Endothelial cell of umbilical vein (primary cell): ENCODE data around the gene REEP3. TPM values are rescaled to one million over a fixed set of nuclear protein-coding genes. Genes with fewer than 3 reads are reported as not detected.

Experiments
- BruUV-seq: library from RNA; stranded (reverse); fragments of 400-500 nt; replicated peaks from 2 replicates; lab custom pipeline; 2021; lab: Mats Ljungman, UMichigan
- CTCF ChIA-PET: fragments of 300-600, 350-600 bp; sonication (Branson Sonifier 250); formaldehyde crosslinking; loops from one replicate; lab custom pipeline; 2021; ENCODE audit warnings: antibody characterized with exemption, inconsistent platforms; lab: Charles Lee
- POLR2A ChIA-PET: fragments of 300-600, 350-600 bp; sonication (Branson Sonifier 250); formaldehyde crosslinking; loops from one replicate; lab custom pipeline; 2021; ENCODE audit warnings: antibody characterized with exemption, inconsistent platforms; lab: Charles Lee
- DNase-seq: peaks from one replicate; pipeline ENCODE4 v3.0.0-alpha.2; 2011; ENCODE audit warnings: low read depth, low spot score
- FAIRE-seq: peaks from 2 replicates; lab custom pipeline; 2011; peaks lifted over from hg19 to GRCh38; lab: Jason Lieb, UNC
- H2AFZ ChIP-seq: 2 replicates; pipeline ENCODE4 v1.6.0; 2012; ENCODE audit warnings: low read depth, low read length, control low read depth, inconsistent platforms
- H3K27ac ChIP-seq: 2 replicates; pipeline ENCODE4 v1.5.1; 2011; ENCODE audit warnings: low read depth, mild to moderate bottlenecking, control low read depth, low read length, moderate library complexity; ENCODE audit not compliant: insufficient read depth
- H3K27me3 ChIP-seq, 2 experiments: 2 replicates each; pipeline versions ENCODE4 v1.6.0 to v1.6.1; 2011; ENCODE audit warnings: low read length in 2 of 2, mixed read lengths in 1 of 2; ENCODE audit not compliant: control insufficient read depth in 2 of 2, insufficient read depth in 2 of 2
- H3K36me3 ChIP-seq, 2 experiments: 2 replicates in 1 of 2; 3 replicates in 1 of 2; pipeline ENCODE4 v1.5.1; 2011; ENCODE audit warnings: low read length in 2 of 2, mild to moderate bottlenecking in 1 of 2, moderate library complexity in 1 of 2; ENCODE audit not compliant: control insufficient read depth in 2 of 2, insufficient read depth in 2 of 2; ENCODE audit errors: extremely low read depth in 1 of 2
- H3K4me1 ChIP-seq: 3 replicates; pipeline ENCODE4 v1.5.1; 2011; ENCODE audit warnings: mild to moderate bottlenecking, low read length; ENCODE audit not compliant: control insufficient read depth, insufficient read depth; ENCODE audit errors: extremely low read depth
- H3K4me2 ChIP-seq: 2 replicates; pipeline ENCODE4 v1.6.1; 2011; ENCODE audit warnings: low read length, control low read depth, mixed read lengths; ENCODE audit not compliant: insufficient read depth
- H3K4me3 ChIP-seq, 3 experiments: fragments of 200-600 bp in 1 of 3; sonication (generic), shearing (Covaris generic) in 1 of 3; replicated peaks in 1 of 3; 2 replicates each; pipeline ENCODE4 v1.5.1; 2011 to 2016; ENCODE audit warnings: control low read depth in 3 of 3, low read length in 3 of 3, mild to moderate bottlenecking in 2 of 3, inconsistent platforms in 1 of 3, low read depth in 1 of 3, moderate library complexity in 1 of 3; ENCODE audit not compliant: insufficient read depth in 1 of 3
- H3K79me2 ChIP-seq: 2 replicates; pipeline ENCODE4 v1.6.0; 2012; ENCODE audit warnings: low read length, inconsistent platforms; ENCODE audit not compliant: control insufficient read depth, insufficient read depth
- H3K9ac ChIP-seq: replicated peaks from 2 replicates; pipeline ENCODE3; 2011; ENCODE audit warnings: low read length, control low read depth; ENCODE audit not compliant: insufficient read depth; ENCODE audit errors: extremely low read depth
- H3K9me1 ChIP-seq: replicated peaks from 3 replicates; pipeline ENCODE4 v1.6.0; 2011; ENCODE audit warnings: mild to moderate bottlenecking, low read length; ENCODE audit not compliant: control insufficient read depth, insufficient read depth; ENCODE audit errors: extremely low read depth
- H3K9me3 ChIP-seq: replicated peaks from 2 replicates; pipeline ENCODE4 v1.5.1; 2012; ENCODE audit warnings: low read length, inconsistent platforms; ENCODE audit not compliant: control insufficient read depth, insufficient read depth
- H4K20me1 ChIP-seq: replicated peaks from 2 replicates; pipeline ENCODE3; 2011; ENCODE audit warnings: mild to moderate bottlenecking, low read length; ENCODE audit not compliant: control insufficient read depth, insufficient read depth; ENCODE audit errors: extremely low read depth
- EZH2 ChIP-seq: IDR thresholded peaks from 2 replicates; pipeline ENCODE4 v1.6.1; 2012; ENCODE audit warnings: borderline replicate concordance, low read depth, mild to moderate bottlenecking, moderate library complexity, low read length, inconsistent platforms; ENCODE audit not compliant: severe bottlenecking
- FOS ChIP-seq: IDR thresholded peaks from 2 replicates; pipeline ENCODE4 v1.6.1; 2011; ENCODE audit warnings: mild to moderate bottlenecking, low read length, moderate library complexity, borderline replicate concordance; ENCODE audit not compliant: insufficient read depth
- JUN ChIP-seq: IDR thresholded peaks from 2 replicates; pipeline ENCODE4 v1.6.1; 2011; ENCODE audit warnings: borderline replicate concordance, low read depth; ENCODE audit not compliant: insufficient read length, insufficient read depth
- MYC ChIP-seq: IDR thresholded peaks from one replicate; pipeline ENCODE4 v1.6.1; 2011; ENCODE audit warnings: mild to moderate bottlenecking, low read depth, low read length
- POLR2AphosphoS5 ChIP-seq: IDR thresholded peaks from 2 replicates; pipeline ENCODE4 v1.6.1; 2012; ENCODE audit warnings: low read depth, mild to moderate bottlenecking, control low read depth, low read length, moderate library complexity; ENCODE audit not compliant: insufficient read depth
- dilution Hi-C: fragments of 300-500 bp; cut with MboI; formaldehyde crosslinking; loops from one replicate; pipeline ENCODE4 v1.15.0; 2019; ENCODE audit warnings: low sequenced_read_pairs; ENCODE audit not compliant: extremely low pct_ligation_motif_present
- intact Hi-C: fragments of 100-400 bp; cut with micrococcal nuclease; formaldehyde crosslinking; loops from one replicate; pipeline ENCODE4 v1.10.0; 2022
- polyA plus RNA-seq, 4 experiments: library from polyadenylated mRNA; depleted of rRNA in 3 of 4; stranded (reverse) in 3 of 4; unstranded in 1 of 4; fragments of >200 nt; gene quantifications; 2 replicates each; pipeline versions ENCODE4 v1.2.1 to v1.2.3, GENCODE V29; 2011 to 2012; ENCODE audit warnings: missing spikeins in 1 of 4
- total RNA-seq: library from RNA; stranded (reverse); gene quantifications from 2 replicates; pipeline ENCODE4 v1.2.3, GENCODE V29; 2021
- TF ChIP-seq, protein P1 (sequence below): IDR thresholded peaks from 2 replicates; pipeline ENCODE4 v1.6.1; 2011; ENCODE audit not compliant: insufficient read depth, insufficient read length
- TF ChIP-seq, protein P2 (sequence below), 2 donors: IDR thresholded peaks; 1 replicate in 1 of 2; 2 replicates in 1 of 2; pipeline ENCODE4 v1.5.1; 2011; ENCODE audit warnings: low read length in 2 of 2, mild to moderate bottlenecking in 2 of 2, moderate library complexity in 2 of 2, control low read depth in 1 of 2, inconsistent platforms in 1 of 2, low read depth in 1 of 2; ENCODE audit not compliant: insufficient read depth in 1 of 2; ENCODE audit errors: extremely low read depth in 1 of 2

Gene REEP3
- total and polyA plus RNA-seq, 2 donors (not counting 3 experiments of a cell fraction or from before 2014, with no cell fraction given): 12.3 to 48.3 TPM

DNA sequence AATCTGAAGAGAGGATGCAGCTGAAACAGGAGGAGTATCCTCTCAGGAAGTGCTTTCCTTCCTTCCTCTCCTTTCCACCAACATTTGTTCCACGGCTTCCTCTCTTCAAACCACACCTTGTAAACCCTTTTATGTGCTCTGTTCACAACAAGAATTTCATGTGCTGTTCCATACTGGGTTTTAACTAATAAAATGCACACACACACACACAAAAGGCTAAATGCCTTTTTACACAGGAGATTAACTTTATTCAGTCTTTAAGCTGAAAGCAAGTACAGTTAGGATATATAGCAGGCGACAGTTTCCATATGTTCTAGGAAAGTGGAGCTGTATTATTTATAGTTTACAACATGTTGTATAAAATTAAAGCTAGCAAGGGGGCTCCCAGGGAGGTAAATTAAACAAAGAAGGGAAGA, 106.7 kb downstream of the REEP3 start:
- H2AFZ ChIP-seq: no peak overlapping the region
- DNase-seq: peak; percentile 46
- no peak for TF ChIP-seq JUN
- TF ChIP-seq, protein P1, sequence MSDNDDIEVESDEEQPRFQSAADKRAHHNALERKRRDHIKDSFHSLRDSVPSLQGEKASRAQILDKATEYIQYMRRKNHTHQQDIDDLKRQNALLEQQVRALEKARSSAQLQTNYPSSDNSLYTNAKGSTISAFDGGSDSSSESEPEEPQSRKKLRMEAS: no peak
- TF ChIP-seq FOS: no peak
- TF ChIP-seq POLR2AphosphoS5: no peak
- TF ChIP-seq, protein P2, sequence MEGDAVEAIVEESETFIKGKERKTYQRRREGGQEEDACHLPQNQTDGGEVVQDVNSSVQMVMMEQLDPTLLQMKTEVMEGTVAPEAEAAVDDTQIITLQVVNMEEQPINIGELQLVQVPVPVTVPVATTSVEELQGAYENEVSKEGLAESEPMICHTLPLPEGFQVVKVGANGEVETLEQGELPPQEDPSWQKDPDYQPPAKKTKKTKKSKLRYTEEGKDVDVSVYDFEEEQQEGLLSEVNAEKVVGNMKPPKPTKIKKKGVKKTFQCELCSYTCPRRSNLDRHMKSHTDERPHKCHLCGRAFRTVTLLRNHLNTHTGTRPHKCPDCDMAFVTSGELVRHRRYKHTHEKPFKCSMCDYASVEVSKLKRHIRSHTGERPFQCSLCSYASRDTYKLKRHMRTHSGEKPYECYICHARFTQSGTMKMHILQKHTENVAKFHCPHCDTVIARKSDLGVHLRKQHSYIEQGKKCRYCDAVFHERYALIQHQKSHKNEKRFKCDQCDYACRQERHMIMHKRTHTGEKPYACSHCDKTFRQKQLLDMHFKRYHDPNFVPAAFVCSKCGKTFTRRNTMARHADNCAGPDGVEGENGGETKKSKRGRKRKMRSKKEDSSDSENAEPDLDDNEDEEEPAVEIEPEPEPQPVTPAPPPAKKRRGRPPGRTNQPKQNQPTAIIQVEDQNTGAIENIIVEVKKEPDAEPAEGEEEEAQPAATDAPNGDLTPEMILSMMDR (IDR thresholded peaks at IDR 0.05; ENCODE audit: extremely low read depth in 1 of 2, insufficient read depth in 1 of 2, low read depth in 1 of 2, low read length in 2 of 2): no peak
- no peak for TF ChIP-seq MYC
- TF ChIP-seq EZH2: no peak

More for the DNA sequence above, 106.7 kb downstream of the REEP3 start:
- ChIA-PET CTCF (interaction anchor here (0.8 to 9.1 kb wide), 23 partner anchors 13 to 461 kb away, joined by 3 to 266 read pairs (median 4); partner anchors contain the start of genes JMJD1C and REEP3), POLR2A (interaction anchor here (0.6 to 4.1 kb wide), 3 partner anchors 84 to 447 kb away, joined by 5 to 20 read pairs (median 14); no protein-coding TSS in a partner anchor)
- H3K9ac ChIP-seq: peak overlapping the region; percentile 92
- H4K20me1 ChIP-seq: no peaks in the 10 kb centered on the region
- no peaks in the 10 kb centered on the region for H3K79me2 ChIP-seq
- H3K9me1 ChIP-seq: no peaks in the 10 kb centered on the region
- H3K4me3 ChIP-seq: peak overlapping the region in 1 of 3 experiments; percentile 3
- peak overlapping the region; percentile 98 for H3K27ac ChIP-seq
- H3K4me1 ChIP-seq: peaks cover 34% of the 10 kb centered on the region
- intact Hi-C loops (loop anchor here (2.0 kb wide), 2 partner anchors 139 to 251 kb away; no protein-coding TSS in a partner anchor), dilution Hi-C loops (no loop called here)
- no TSS peak for BruUV-seq
- H3K4me2 ChIP-seq: peak overlapping the region; percentile 86
- peak; percentile 75 for FAIRE-seq
- no peaks in the 10 kb centered on the region for H3K36me3 ChIP-seq
- no peaks in the 10 kb centered on the region for H3K27me3 ChIP-seq
- no peaks in the 10 kb centered on the region for H3K9me3 ChIP-seq
